GM12892 (cell line): ENCODE measurements around the gene MMEL1.

Source experiments
- POLR2A ChIP-seq: IDR thresholded peaks from 2 replicates; pipeline ENCODE4 v1.6.1; 2011; ENCODE audit warnings: low read depth, low read length, control low read depth
- POLR2AphosphoS5 ChIP-seq: IDR thresholded peaks from 2 replicates; pipeline ENCODE4 v1.6.1; 2011; ENCODE audit warnings: low read depth, low read length, control low read depth

DNA sequence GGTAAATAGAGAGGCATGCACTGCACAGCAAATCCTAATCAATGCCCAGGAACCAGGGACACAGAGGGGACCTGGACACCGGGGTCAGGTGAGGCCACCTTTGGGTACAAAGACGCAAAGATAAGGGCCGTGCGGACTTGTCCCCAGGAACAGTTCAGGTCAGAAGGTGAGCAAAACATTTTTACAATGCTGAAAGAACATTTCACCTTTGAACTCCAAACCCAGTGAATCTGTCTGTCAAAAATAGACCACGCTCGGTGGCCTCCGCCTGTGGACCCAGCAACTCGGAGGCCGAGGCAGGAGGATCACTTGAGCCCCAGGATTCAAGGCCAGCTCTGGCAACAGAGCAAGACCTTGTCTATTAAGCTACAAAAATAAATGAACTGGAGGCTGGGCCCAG, 61.5 kb downstream of the MMEL1 start:
- no peak for TF ChIP-seq POLR2A
- no peak for TF ChIP-seq POLR2AphosphoS5
